Heart left ventricle (tissue), 13 donors: Measurements from ENCODE around the gene FOXJ3.

ENCODE experiments used
- POLR2A ChIP-seq, 2 donors: fragments of 450-650 bp; IDR thresholded peaks; one replicate each; pipeline ENCODE4 v1.6.1; 2017; ENCODE audit warnings: antibody characterized with exemption in 2 of 2, mild to moderate bottlenecking in 2 of 2, moderate library complexity in 2 of 2
- TF ChIP-seq, protein P1 (sequence below), 12 donors: fragments of 200-600 bp; sonication (generic) in 4 of 12; IDR thresholded peaks; one replicate each; pipeline versions ENCODE4 v1.5.0 to v1.8.0; 2018 to 2022; ENCODE audit warnings: antibody characterized with exemption in 12 of 12, mild to moderate bottlenecking in 5 of 12
- donor health status: ischemic (EF 13 %, LVEDD 7.1; RV severe dilation, severe dysfunction).
- donor health status: DM: no; HTN: yes; CAD: no.
- donor health status: DM: no; HTN: no; CAD: no.
- donor health status: ischemic (EF 25% LVEDD 6.9; RV normal size, moderate dysfunction).
- donor health status: ischemic (EF 25% LVEDD 5.7; RV mildly dilated, moderate dysfunction).
- donor health status: ischemic (EF 35%, LVEDD 5.7; RV mildly dilated, moderate dysfunction).
- donor health status: nonischemic (EF 11% LVEDD 7.7; RV severe dilation, severe dysfunction).
- donor health status: DM: yes; HTN: yes; CAD: no.
- donor health status: PGD.
- donor health status: ischemic (EF 29% LVEDD 5.4; RV normal size, mild dysfunction).
- donor health status: nonischemic (EF 23%, LVEDD 6.1; RV moderate dilation, normal function).

DNA sequence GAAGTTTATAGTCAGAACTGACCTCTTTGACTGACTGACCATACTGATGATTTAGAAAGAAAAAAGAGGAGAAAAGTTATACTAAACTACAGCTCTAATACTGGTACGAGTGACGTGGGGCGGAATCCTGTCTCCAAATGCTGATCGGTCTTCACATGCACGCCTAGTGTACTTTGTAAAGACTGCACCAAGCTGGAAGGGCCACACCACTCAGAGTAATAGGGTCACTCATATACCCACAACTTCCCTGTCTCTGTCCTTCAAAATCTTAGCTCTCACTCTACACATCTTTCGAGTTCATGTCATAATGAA lies 151.1 kb downstream of the FOXJ3 start:
- TF ChIP-seq, protein P1, sequence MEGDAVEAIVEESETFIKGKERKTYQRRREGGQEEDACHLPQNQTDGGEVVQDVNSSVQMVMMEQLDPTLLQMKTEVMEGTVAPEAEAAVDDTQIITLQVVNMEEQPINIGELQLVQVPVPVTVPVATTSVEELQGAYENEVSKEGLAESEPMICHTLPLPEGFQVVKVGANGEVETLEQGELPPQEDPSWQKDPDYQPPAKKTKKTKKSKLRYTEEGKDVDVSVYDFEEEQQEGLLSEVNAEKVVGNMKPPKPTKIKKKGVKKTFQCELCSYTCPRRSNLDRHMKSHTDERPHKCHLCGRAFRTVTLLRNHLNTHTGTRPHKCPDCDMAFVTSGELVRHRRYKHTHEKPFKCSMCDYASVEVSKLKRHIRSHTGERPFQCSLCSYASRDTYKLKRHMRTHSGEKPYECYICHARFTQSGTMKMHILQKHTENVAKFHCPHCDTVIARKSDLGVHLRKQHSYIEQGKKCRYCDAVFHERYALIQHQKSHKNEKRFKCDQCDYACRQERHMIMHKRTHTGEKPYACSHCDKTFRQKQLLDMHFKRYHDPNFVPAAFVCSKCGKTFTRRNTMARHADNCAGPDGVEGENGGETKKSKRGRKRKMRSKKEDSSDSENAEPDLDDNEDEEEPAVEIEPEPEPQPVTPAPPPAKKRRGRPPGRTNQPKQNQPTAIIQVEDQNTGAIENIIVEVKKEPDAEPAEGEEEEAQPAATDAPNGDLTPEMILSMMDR (IDR thresholded peaks at IDR 0.05) = no peak
- TF ChIP-seq POLR2A (IDR thresholded peaks at IDR 0.05) = no peak
